ENCODE results near the gene ROCK1.

The ROCK1 gene

DNA sequence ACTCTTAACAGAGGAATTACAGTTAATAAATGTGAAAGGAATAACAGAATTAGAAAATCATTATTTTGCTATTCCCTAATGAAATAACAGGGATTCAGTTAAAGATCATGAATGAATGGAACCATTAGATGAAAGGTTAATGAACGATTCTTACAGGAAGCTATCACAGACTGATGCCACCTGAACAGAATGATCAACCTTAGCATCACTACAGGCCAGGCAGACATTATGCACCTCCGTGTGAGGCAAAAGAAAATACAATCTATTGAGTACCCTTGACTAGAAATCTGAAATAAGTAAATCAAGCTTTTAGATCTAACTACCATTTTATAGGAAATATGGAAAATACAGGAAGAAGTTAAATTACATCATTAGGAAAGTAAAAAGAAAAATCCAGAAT is 10.4 kb downstream of the ROCK1 start:
- Histone ChIP-seq H3K27ac (ENCODE audit: low read length) (no peak overlapping the region), H3K4me3 (ENCODE audit: low read length) (no peak overlapping the region), H3K9me3 (ENCODE audit: control insufficient read depth, insufficient read depth, low read length) (no peaks in the 10 kb centered on the region), H3K36me3 (ENCODE audit: control insufficient read depth, insufficient read depth, low read length) (no peaks in the 10 kb centered on the region), H3K27me3 (ENCODE audit: control insufficient read depth, insufficient read depth, low read length) (no peaks in the 10 kb centered on the region), H3K4me1 (ENCODE audit: control insufficient read depth, insufficient read depth, low read length) (no peaks in the 10 kb centered on the region; the same call in 1 of the 2 replicates)
- WGBS (ENCODE audit: insufficient coverage, insufficient read length), result no CpG with 5 or more reads among the region's 2 CpGs
- DNase-seq (ENCODE audit: low read depth, low spot score), result no peak

DNA sequence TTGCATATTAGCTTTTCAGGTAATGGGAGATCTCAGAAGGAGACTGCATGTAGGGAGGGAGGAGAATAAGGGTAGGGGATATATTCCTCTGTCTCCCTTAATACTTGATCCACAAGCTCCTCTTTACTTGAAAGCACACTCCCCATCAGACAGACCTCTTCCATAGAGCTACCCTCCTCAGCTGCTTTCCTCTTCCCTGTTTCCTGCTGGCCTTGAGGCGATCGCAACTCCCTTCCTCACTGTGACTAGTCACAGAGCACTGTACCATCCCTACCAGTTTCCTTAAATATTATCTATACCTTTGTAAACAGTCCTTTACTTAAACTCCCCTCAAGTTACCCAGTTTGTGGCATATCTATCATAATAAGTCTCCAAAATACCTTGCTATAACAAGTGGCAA is 10.9 kb downstream of the ROCK1 start:
- Histone ChIP-seq H3K4me1 (ENCODE audit: control insufficient read depth, insufficient read depth, low read length) (no peaks in the 10 kb centered on the region; the same call in 1 of the 2 replicates), H3K4me3 (ENCODE audit: low read length) (no peak overlapping the region), H3K27ac (ENCODE audit: low read length) (no peak overlapping the region), H3K27me3 (ENCODE audit: control insufficient read depth, insufficient read depth, low read length) (no peaks in the 10 kb centered on the region), H3K36me3 (ENCODE audit: control insufficient read depth, insufficient read depth, low read length) (no peaks in the 10 kb centered on the region), H3K9me3 (ENCODE audit: control insufficient read depth, insufficient read depth, low read length) (no peaks in the 10 kb centered on the region)
- no CpG with 5 or more reads among the region's 2 CpGs for whole genome bisulfite sequencing (ENCODE audit: insufficient coverage, insufficient read length)
- no peak for DNase-seq (ENCODE audit: low read depth, low spot score)

- no peak for DNase-seq (ENCODE audit: low read depth, low spot score)
- Histone ChIP-seq H3K9me3 (ENCODE audit: control insufficient read depth, insufficient read depth, low read length) (no peaks in the 10 kb centered on the region), H3K27me3 (ENCODE audit: control insufficient read depth, insufficient read depth, low read length) (no peaks in the 10 kb centered on the region), H3K4me1 (ENCODE audit: control insufficient read depth, insufficient read depth, low read length) (no peaks in the 10 kb centered on the region; the same call in 1 of the 2 replicates), H3K36me3 (ENCODE audit: control insufficient read depth, insufficient read depth, low read length) (no peaks in the 10 kb centered on the region), H3K4me3 (ENCODE audit: low read length) (no peak overlapping the region), H3K27ac (ENCODE audit: low read length) (no peak overlapping the region)
These were observed 11.5 kb downstream of the ROCK1 start for GRCh38 chr18:21100146-21100545.

GRCh38 chr18:21099442-21099841 is 12.2 kb downstream of the ROCK1 start:
- H3K9me3 ChIP-seq (ENCODE audit: control insufficient read depth, insufficient read depth, low read length), result no peaks in the 10 kb centered on the region
- H3K36me3 ChIP-seq (ENCODE audit: control insufficient read depth, insufficient read depth, low read length), result no peaks in the 10 kb centered on the region
- no peaks in the 10 kb centered on the region for H3K27me3 ChIP-seq (ENCODE audit: control insufficient read depth, insufficient read depth, low read length)
- no peaks in the 10 kb centered on the region; the same call in 1 of the 2 replicates for H3K4me1 ChIP-seq (ENCODE audit: control insufficient read depth, insufficient read depth, low read length)
- no peak overlapping the region for H3K4me3 ChIP-seq (ENCODE audit: low read length)
- H3K27ac ChIP-seq (ENCODE audit: low read length), result no peak overlapping the region
- no peak for DNase-seq (ENCODE audit: low read depth, low spot score)
- no CpG with 5 or more reads among the region's 9 CpGs for WGBS (ENCODE audit: insufficient coverage, insufficient read length)

DNA sequence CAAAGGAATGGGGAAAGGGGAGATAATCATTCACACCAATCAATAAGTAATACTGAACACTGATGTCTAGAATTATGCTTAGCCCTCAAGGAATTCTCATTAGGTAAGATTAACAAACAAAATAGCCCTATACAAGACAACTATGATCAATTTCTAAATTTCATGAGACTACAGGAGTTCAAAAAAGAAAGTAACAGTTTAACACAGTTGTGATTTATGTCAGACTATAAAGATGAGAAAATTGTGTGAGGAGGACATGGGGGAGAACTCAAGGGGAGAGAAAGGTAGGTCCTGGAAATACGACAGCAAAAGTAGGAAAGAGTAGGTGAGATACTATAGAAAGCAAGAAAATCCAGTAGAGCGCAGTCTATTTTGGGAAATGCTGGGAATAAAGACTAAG is 14.9 kb downstream of the ROCK1 start:
- no peaks in the 10 kb centered on the region for H3K36me3 ChIP-seq (ENCODE audit: control insufficient read depth, insufficient read depth, low read length)
- no peaks in the 10 kb centered on the region for H3K27me3 ChIP-seq (ENCODE audit: control insufficient read depth, insufficient read depth, low read length)
- no peak overlapping the region for H3K27ac ChIP-seq (ENCODE audit: low read length)
- no peaks in the 10 kb centered on the region; the same call in 1 of the 2 replicates for H3K4me1 ChIP-seq (ENCODE audit: control insufficient read depth, insufficient read depth, low read length)
- H3K4me3 ChIP-seq (ENCODE audit: low read length), result no peak overlapping the region
- WGBS (ENCODE audit: insufficient coverage, insufficient read length), result no CpG with 5 or more reads among the region's 2 CpGs
- no peaks in the 10 kb centered on the region for H3K9me3 ChIP-seq (ENCODE audit: control insufficient read depth, insufficient read depth, low read length)
- no peak for DNase-seq (ENCODE audit: low read depth, low spot score)

DNA sequence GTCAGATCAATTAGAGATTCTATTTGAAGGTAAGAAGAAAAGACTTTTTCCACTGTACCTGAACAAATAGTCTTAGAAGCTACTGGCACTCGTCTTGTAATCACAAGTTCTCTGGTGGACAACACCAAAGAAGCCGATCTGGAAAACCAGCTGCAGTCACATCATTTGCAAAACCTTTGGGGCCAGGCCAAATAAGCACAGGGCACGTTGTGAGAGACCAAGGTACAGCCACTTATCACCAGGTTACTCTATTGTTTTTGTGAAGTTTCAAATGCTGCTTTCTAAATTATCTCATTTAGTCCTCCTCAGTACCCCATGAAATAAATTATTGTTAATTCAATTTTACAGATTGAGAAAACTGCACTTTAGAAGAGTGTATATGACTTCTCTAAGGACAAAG is 18.5 kb downstream of the ROCK1 start:
- no peaks in the 10 kb centered on the region for H3K4me1 ChIP-seq (ENCODE audit: control insufficient read depth, insufficient read depth, low read length)
- no CpG with 5 or more reads among the region's 3 CpGs for WGBS (ENCODE audit: insufficient coverage, insufficient read length)
- no peaks in the 10 kb centered on the region for H3K9me3 ChIP-seq (ENCODE audit: control insufficient read depth, insufficient read depth, low read length)
- DNase-seq (ENCODE audit: low read depth, low spot score), result no peak
- H3K4me3 ChIP-seq (ENCODE audit: low read length), result no peak overlapping the region
- H3K36me3 ChIP-seq (ENCODE audit: control insufficient read depth, insufficient read depth, low read length), result no peaks in the 10 kb centered on the region
- H3K27ac ChIP-seq (ENCODE audit: low read length), result no peak overlapping the region
- H3K27me3 ChIP-seq (ENCODE audit: control insufficient read depth, insufficient read depth, low read length), result no peaks in the 10 kb centered on the region

GRCh38 chr18:21090680-21091079 is 20.9 kb downstream of the ROCK1 start:
- Histone ChIP-seq H3K36me3 (ENCODE audit: control insufficient read depth, insufficient read depth, low read length) (no peaks in the 10 kb centered on the region), H3K4me1 (ENCODE audit: control insufficient read depth, insufficient read depth, low read length) (no peaks in the 10 kb centered on the region), H3K27me3 (ENCODE audit: control insufficient read depth, insufficient read depth, low read length) (no peaks in the 10 kb centered on the region), H3K4me3 (ENCODE audit: low read length) (no peak overlapping the region), H3K9me3 (ENCODE audit: control insufficient read depth, insufficient read depth, low read length) (no peaks in the 10 kb centered on the region), H3K27ac (ENCODE audit: low read length) (no peak overlapping the region)
- no peak for DNase-seq (ENCODE audit: low read depth, low spot score)
- WGBS (ENCODE audit: insufficient coverage, insufficient read length), result 100% methylated on average over 1 of the region's 2 CpGs

DNA sequence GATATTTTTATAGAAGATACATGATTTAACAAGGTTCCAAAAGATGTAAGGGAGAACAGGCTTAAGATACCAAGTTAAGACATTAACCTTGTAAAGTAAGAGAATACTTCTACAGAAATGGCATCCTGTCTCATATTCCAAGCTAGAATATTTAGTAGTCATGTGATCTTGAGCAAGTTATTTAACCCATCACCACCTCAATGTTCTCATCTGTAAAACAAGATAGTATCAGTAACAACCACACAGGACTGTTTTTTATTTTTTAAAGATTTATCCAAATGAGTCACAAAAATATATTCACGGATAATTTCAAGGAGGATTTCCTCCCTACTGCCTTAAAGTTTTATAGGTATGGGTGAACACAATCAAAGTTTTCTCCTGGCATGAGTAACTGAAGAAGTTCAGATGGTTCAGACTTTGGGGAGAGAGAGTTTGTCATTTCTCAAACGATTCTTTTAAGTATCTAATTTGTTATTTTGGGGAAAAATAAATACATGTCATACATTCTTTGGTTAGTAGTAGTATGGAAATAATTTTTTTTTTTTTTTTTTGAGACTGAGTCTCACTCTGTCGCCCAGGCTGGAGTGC is 25.9 kb downstream of the ROCK1 start:
- no peak for DNase-seq (ENCODE audit: low read depth, low spot score)
- Histone ChIP-seq H3K4me3 (ENCODE audit: low read length) (no peak overlapping the region), H3K36me3 (ENCODE audit: control insufficient read depth, insufficient read depth, low read length) (no peaks in the 10 kb centered on the region), H3K4me1 (ENCODE audit: control insufficient read depth, insufficient read depth, low read length) (no peaks in the 10 kb centered on the region), H3K27me3 (ENCODE audit: control insufficient read depth, insufficient read depth, low read length) (no peaks in the 10 kb centered on the region), H3K27ac (ENCODE audit: low read length) (no peak overlapping the region), H3K9me3 (ENCODE audit: control insufficient read depth, insufficient read depth, low read length) (no peaks in the 10 kb centered on the region)
- no CpG with 5 or more reads among the region's 3 CpGs for WGBS (ENCODE audit: insufficient coverage, insufficient read length)

GRCh38 chr18:21084511-21085078 is 27.0 kb downstream of the ROCK1 start:
- Histone ChIP-seq H3K9me3 (ENCODE audit: control insufficient read depth, insufficient read depth, low read length) (no peaks in the 10 kb centered on the region), H3K36me3 (ENCODE audit: control insufficient read depth, insufficient read depth, low read length) (no peaks in the 10 kb centered on the region), H3K27ac (ENCODE audit: low read length) (no peak overlapping the region), H3K4me1 (ENCODE audit: control insufficient read depth, insufficient read depth, low read length) (no peaks in the 10 kb centered on the region), H3K4me3 (ENCODE audit: low read length) (no peak overlapping the region), H3K27me3 (ENCODE audit: control insufficient read depth, insufficient read depth, low read length) (no peaks in the 10 kb centered on the region)
- no peak for DNase-seq (ENCODE audit: low read depth, low spot score)
- no CpG with 5 or more reads among the region's 3 CpGs for WGBS (ENCODE audit: insufficient coverage, insufficient read length)

DNA sequence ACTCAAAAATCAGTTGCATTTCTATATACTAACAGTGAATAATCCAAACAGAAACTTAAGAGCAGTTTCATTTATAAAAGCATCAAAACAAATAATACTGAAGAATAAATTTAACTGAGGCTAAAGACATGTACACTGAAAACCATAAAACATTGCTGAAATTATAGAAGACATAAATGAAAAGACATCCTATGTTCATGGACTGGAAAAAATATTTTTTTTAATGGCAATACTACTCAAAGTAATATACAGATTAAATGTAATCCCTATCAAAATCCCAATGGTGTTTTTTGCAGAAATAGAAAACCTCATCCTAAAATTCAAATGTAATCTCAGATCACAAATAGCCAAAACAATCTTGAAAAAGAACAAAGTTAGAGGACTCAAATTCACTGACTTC is 28.6 kb downstream of the ROCK1 start:
- H3K9me3 ChIP-seq (ENCODE audit: control insufficient read depth, insufficient read depth, low read length), result no peaks in the 10 kb centered on the region
- H3K4me3 ChIP-seq (ENCODE audit: low read length), result no peak overlapping the region
- no peaks in the 10 kb centered on the region for H3K27me3 ChIP-seq (ENCODE audit: control insufficient read depth, insufficient read depth, low read length)
- no peak for DNase-seq (ENCODE audit: low read depth, low spot score)
- no peaks in the 10 kb centered on the region for H3K36me3 ChIP-seq (ENCODE audit: control insufficient read depth, insufficient read depth, low read length)
- H3K27ac ChIP-seq (ENCODE audit: low read length), result no peak overlapping the region
- no peaks in the 10 kb centered on the region for H3K4me1 ChIP-seq (ENCODE audit: control insufficient read depth, insufficient read depth, low read length)

- no peak overlapping the region for H3K4me3 ChIP-seq (ENCODE audit: low read length)
- no peak overlapping the region for H3K27ac ChIP-seq (ENCODE audit: low read length)
- no CpG with 5 or more reads among the region's 1 CpG for WGBS (ENCODE audit: insufficient coverage, insufficient read length)
- H3K4me1 ChIP-seq (ENCODE audit: control insufficient read depth, insufficient read depth, low read length), result no peaks in the 10 kb centered on the region
- H3K9me3 ChIP-seq (ENCODE audit: control insufficient read depth, insufficient read depth, low read length), result no peaks in the 10 kb centered on the region
- no peaks in the 10 kb centered on the region for H3K27me3 ChIP-seq (ENCODE audit: control insufficient read depth, insufficient read depth, low read length)
- no peaks in the 10 kb centered on the region for H3K36me3 ChIP-seq (ENCODE audit: control insufficient read depth, insufficient read depth, low read length)
- no peak for DNase-seq (ENCODE audit: low read depth, low spot score)
These were observed 30.2 kb downstream of the ROCK1 start for GRCh38 chr18:21081426-21081825.
